GM12873 (cell line): ENCODE results near the gene CLECL1.

ENCODE experiments used
- CTCF ChIP-seq: IDR thresholded peaks from 2 replicates; pipeline ENCODE4 v1.5.1; 2012; ENCODE audit warnings: low read depth, mild to moderate bottlenecking, moderate library complexity, low read length, control low read depth; ENCODE audit not compliant: insufficient read depth; ENCODE audit errors: missing control alignments

The CLECL1 gene

GRCh38 chr12:9732921-9733461 is at the start of gene CLECL1:
Gene CLECL1 (minus strand): TSS chr12:9733097.
- TF ChIP-seq CTCF, result no peak

- TF ChIP-seq CTCF, result no peak
These were observed 48.5 kb upstream of the CLECL1 start for GRCh38 chr12:9781360-9781759.

GRCh38 chr12:9779209-9779608 is 46.3 kb upstream of the CLECL1 start:
- TF ChIP-seq CTCF, result no peak

- no peak for TF ChIP-seq CTCF
These were observed 43.9 kb upstream of the CLECL1 start for GRCh38 chr12:9776781-9777180.

GRCh38 chr12:9773216-9773877 is 40.5 kb upstream of the CLECL1 start:
- TF ChIP-seq CTCF, result no peak

- TF ChIP-seq CTCF, result no peak
These were observed 30.1 kb upstream of the CLECL1 start for GRCh38 chr12:9763025-9763424.

- TF ChIP-seq CTCF, result no peak
These were observed 29.5 kb upstream of the CLECL1 start for GRCh38 chr12:9762369-9762768.
